Measurements from ENCODE around the gene GANAB.
"Not testable (repeated sequence)": the region's sequence is repeated elsewhere in the genome, so short reads cannot be mapped to it uniquely, and the experiment has no call there.

The GANAB gene

DNA sequence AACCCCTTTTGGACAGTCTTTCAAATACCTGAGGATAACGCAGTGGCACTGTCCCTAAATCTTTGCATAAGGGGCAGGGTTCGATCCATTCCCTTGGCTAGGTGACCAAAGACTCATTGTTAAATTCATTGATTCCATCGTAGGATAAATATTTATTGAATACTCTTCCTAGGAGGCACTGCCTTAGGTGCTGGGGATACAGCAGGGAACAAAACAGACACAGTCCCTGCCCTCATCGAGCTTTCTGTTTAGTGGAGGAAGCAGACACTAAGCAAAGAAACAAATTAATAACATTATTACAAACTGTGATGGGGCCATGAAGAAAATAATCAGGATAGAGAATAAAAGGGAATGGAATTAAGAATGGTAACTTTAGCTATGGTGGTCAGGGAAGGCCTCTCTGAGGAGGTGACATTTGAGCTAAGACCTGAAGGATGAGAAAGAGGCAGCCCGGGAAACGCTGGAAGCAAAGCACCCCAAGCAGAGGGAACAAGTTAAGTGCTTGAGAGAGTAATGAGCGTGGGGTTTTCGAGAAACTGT, 25.3 kb downstream of the GANAB start:
- no peak for DNase-seq

DNA sequence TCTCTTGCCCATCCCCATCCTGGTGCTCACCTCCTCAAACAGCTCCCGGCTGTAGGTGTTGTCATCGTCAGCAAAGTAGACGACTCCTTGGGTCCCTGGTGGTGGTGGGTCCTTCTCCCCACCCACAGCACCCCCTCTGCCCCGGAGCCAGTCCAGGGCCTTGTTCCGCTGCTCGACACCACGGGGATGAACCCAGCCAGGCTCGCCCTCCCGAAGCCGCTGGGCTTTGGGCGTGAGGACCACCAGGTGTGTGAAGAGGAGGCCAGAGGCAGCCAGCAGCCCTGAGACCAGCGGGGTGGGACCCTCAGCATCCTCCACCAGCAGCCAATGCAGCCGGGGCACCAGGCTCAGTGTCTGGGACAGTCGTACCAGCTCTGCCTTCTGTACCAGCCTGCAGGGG, 29.5 kb downstream of the GANAB start:
- not testable (repeated sequence) for DNase-seq

DNA sequence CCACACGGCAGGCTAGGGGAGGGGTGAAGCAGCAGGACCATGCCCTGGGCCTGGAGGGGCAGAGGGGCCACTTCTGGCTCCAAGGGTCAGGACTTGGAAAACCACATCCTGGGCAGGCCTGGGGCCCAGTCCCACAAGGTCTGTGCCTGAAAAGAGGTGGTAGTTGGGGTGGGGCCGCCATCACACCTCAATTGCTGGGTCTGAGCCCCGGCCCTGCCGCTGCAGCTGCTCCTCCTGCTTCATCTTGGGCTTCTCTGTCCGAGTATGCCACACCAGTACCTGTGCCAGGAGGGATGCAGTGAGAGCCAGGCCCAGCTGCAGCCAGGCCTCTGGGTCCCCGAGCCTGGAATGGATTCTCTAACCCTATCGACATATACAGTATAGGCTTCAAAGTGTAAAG, 30.9 kb downstream of the GANAB start:
- DNase-seq, result no peak

DNA sequence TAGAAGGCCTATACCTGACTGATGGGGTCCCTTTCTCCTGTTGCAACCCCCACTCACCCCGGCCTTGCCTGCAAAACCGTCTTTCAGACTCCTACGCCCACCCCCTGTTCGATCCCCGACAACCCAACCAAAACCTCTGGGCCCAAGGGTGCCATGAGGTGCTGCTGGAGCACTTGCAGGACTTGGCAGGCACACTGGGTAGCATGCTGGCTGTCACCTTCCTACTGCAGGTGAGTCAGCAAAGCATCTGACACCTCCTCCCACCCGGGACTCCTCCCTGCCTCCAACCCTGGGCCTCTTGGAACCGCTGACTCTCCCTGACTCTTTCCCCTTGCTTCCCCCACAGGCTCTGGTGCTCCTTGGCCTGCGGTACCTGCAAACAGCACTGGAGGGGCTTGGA, 32.1 kb downstream of the GANAB start:
- DNase-seq, result no peak

DNA sequence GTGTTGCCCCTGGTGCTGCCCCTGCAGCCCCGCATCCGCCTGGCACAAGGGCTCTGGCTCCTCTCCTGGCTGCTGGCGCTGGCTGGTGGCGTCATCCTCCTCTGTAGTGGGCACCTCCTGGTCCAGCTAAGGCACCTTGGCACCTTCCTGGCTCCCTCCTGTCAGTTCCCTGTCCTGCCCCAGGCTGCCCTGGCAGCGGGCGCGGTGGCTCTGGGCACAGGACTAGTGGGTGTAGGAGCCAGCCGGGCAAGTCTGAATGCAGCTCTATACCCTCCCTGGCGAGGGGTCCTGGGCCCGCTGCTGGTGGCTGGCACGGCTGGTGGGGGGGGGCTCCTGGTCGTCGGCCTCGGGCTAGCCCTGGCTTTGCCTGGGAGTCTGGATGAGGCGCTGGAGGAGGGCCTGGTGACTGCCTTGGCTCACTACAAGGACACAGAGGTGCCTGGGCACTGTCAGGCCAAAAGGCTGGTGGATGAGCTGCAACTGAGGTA, 33.1 kb downstream of the GANAB start:
- no peak for DNase-seq

DNA sequence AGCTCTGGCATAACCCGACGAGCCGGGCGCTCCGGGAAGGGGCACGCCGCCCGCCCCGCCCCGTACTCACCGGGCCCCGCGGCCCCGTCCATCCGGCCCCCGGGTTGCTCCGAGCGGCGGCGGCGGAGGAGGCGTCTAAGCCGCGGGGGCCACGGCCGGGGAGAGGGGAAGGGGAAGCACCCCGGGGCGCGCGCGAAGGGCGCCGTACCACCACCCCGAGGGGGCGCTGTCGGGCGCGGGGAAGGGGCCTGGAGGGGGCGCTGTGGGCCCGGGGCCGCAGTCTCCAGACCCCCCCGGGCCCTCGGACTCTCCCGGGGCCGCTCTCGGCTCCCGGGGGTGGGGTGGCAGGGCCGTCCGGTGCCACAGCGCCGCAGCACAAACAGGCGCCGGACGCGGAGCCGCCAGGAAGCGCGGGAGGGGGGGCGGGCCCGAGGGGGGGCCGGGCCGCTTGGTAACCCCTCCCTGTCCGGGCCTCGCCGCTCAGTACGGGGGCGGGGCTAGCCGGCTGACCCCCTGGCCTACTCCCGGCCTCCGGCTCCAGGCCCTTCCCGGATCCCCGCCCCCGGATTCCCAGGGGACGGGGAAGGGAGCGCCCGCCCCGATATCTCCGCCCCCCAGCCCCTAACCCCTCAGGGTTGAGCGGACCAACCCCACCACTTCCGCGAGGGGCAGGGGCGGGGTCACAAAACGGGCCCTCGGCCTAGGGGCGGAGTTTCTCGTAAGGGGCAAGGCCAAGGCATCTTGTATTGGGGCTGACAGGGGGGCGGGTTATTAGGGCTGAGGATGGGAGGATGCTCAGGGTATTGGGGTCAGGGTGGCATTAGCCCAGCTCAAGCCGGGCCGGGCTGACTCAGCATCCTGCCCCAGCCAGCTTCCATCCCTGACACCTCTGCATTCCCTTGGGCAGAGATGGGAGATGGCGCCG, 33.8 kb downstream of the GANAB start, which contains the start of the genes EML3 and ROM1:
EML3 (minus strand) TSS at position 410 of the 925 bp plus-strand sequence; CDS start at position 92, 318 bp downstream.
ROM1 (plus strand) TSS at position 892 of the 925 bp plus-strand sequence; CDS start at position 917, 25 bp downstream.
- peak; percentile 80 for DNase-seq

DNA sequence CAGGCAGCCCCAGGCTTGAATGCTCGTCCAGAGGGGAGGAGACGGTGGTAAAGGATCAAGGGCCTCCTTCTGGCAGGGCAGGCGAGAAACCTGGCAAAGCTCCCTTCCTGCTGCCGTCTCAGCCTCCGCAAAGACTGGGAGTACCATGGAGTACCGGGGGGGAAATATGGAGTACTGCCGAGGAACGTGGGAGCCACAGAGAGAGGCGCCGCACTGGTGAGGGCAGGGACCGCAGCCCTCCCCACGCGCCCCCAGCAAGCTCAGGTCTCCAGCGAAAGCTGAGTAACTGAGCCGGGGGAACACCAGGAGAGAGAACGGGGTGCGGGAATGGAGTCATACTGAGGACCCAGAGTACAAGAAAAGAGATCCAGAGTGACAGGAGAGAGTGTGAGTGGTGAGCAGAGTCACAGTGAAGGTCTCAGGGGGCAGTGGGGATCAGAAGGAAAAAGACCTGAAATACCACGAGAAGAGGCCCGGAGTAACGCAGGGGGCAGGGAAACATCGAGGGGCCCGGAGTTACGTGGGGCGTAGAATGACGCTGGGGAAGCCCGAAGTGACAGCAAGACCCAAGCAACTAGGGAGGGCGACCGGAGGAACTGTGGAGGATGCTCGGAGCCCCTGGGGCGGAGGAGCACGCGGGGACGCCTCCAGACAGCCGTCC, 34.6 kb downstream of the GANAB start:
- peak; percentile 53 for DNase-seq

DNA sequence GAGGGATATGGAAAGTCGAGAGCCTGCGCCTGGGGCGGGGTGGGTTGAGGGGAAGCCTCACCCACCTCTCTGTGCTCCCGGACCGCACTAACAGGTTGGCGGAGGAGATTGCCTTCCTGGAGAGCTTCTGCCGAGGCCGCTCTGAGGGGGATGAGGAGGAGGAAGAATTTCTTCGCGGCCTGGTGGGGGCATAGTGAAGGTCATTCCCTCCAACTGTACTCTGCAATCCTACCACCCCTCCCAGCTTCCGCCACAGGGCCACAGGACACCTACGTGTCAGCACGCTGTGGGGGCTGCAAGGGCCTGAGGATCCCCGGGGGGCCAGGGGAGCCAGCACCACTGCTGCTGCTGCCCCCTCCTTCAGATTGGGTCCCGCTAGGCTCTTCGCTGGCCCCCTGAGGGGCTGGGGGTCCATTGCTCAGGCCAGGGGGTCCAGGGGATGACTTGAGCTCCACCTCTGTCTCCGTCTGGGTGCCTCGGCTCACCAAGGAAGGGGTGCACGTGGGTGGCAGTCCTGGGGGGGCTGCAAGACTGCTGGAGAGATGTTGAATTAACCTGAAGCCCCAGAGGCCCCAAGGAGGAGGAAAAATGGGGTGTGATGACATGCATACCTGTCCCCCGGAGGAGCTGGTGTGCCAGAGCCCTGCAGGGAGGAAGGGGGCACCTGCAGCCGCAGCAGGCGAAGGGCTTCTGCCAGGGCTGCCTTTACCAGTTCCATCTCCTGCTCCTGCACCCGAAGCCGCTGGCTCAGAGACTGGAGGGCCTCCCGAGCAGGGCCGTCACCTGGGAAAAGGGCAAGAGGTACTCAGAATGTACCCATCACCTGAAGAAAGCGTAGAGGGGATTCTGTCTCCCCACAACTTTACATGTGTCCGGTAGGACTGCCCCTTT, 35.4 kb downstream of the GANAB start:
- DNase-seq, result no peak

DNA sequence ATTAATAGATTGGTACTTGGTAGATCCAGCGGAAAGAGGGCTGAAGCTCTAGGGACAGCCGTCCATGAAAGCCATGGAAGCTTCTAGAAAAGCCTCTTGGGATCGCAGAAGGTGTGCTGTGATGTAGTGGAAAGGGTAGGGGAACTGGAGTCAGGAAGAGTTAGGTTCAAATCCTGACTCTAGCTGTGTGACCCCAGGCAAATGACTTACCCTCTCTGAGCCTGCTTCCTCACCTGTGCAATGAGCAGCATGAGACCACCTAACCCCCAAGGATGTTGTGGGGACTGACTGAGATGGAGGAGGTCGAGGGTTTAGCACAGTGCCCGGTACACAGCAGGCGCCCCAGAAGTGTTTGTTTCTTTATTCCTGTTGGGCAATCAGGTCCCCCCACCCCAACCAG, 36.0 kb downstream of the GANAB start:
- no peak for DNase-seq

DNA sequence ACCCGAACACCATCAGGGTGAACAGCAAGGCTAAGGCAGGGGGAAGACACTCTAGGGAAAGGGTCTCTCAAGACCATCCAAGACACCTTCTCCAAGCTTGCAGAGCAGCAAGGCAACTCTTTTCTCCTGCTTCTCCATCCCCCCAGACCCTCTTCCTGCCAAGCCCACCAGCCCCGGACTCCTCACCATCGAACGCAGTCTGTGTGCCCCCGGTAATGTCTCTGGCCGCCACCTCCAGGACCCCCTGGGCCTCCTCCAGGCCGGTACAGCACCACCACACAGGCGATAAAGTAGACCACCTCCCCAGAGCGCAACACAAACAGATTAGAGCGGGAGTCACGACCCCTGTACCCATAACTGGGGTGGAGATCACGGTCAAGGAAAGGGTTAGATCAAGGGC, 37.6 kb downstream of the GANAB start:
- DNase-seq, result no peak

DNA sequence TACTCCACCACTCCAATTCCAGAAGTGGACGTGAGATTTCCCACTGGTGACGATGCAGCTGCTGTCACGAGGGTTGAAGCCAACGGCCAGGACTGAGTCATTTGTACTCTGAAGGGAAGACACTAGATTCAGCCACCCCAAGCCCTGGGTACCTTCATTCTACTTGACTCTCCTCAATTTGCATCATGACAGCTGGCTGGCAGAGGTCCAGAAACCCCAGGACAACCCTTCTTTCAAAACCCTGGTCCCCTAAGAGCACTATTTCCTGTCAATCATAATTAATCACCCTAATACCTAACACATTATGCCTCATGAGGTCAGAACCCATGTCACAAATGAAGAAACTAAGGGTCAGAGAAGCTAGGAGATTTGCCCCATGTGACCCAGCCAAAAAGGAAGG, 38.7 kb downstream of the GANAB start:
- no peak for DNase-seq

DNA sequence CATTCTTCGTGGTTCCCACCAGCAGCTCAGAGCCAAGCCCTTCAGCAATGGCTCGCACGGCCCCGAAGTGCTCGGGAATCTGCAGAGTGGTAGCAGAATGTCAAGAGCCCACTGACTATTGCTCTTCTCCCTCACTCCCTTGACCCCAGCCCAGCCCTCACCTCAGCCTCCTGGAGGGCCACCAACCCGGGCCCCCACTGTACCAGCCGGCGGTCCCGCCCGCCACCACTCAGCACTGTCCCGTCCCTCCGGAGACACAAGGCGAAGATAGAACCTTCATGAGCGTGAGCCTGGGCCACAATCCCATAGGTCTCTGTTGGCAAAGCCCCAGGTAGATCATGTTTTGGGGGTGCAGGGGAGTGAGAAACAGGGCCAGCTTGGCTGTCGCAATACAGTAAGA, 40.5 kb downstream of the GANAB start:
- DNase-seq, result no peak

DNA sequence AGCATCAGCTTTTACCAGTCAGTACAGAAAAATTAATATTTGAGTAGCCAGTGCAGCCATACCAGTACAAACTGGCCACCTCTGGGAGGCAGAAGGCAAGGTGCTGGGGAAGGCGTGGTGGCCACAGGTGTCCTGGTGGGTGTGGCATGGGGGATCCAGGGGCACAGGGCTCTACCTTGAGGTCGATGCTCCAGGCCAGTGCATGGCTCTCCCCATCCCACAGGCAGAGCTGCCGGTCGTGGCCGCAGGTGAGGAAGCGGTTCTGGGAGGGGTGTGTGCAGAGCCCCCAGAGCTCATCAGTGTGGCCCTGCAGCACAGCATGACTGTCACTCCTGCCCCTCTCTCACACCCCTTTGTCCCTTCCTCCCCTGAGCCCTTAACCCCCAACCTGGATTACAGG, 40.9 kb downstream of the GANAB start:
- no peak for DNase-seq

DNA sequence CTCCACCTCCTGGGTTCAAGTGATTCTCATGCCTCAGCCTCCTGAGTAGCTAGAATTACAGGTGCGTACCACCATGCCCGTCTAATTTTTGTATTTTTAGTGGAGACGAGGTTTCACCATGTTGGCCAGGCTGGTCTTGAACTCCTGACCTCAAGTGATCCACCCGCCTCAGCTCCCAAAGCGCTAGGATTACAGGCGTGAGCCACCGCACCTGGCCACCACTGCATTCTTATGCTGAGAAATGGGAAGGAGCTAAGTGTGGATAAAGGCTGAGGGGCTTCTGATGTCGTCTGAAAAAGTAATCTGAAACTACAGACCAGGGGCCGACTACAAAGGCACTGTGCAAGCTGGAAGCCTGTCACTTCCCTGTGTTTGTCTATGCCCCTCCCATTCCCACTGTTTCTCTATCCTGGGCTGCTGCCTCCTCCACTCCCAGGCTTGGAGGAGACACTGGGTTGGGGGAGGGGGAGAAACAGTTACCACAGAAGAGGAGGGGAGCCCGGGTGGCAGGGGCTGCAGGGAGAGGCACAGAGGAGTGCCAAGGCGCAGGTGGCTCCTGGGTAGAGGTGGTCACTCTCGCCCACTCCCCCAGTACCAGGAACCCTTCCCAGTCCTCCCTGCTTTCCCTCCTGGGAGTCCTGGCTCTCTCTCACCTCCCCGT, 41.8 kb downstream of the GANAB start:
- DNase-seq, result no peak

DNA sequence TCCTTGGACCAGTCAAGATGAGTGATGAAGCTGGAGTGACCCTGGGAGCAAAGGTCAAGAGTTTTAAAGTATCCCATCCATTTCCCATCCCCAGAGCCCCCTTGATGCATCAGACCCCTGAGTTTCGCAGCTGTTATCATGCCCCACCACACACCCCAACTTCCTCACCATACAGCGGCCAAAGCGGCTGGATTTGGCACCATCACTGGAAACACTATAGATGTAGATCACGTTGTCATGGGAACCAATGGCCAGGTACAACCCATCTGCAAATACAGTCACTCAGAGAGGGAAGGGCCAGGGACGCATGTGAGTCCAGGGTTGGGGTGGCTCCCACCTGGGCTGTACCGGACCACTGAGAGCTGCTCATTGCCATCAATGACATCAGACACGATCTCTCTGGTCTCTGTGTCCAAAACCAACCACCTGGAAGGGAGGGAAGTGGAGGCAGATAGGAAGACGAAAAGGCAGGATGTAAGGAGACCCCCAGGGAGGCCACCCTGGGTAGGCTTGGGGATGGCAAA, 42.6 kb downstream of the GANAB start:
- DNase-seq, result no peak

DNA sequence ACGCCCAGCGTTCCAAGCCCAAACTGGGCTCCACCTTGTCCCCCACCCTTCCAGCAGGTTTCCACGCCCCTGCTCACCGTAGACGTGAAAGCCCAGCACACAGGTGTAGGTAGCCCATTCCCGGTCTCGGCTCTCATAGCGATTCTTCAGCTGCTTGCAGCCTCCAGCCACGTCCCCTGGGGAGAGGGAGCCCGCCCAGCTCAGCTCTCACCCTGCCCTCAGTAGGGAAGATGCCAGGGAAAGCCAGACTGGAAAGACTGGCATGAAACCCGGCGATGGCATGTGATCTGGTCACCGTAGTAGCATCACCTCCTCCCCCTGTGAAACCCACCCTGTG, 43.4 kb downstream of the GANAB start:
- no peak for DNase-seq

DNA sequence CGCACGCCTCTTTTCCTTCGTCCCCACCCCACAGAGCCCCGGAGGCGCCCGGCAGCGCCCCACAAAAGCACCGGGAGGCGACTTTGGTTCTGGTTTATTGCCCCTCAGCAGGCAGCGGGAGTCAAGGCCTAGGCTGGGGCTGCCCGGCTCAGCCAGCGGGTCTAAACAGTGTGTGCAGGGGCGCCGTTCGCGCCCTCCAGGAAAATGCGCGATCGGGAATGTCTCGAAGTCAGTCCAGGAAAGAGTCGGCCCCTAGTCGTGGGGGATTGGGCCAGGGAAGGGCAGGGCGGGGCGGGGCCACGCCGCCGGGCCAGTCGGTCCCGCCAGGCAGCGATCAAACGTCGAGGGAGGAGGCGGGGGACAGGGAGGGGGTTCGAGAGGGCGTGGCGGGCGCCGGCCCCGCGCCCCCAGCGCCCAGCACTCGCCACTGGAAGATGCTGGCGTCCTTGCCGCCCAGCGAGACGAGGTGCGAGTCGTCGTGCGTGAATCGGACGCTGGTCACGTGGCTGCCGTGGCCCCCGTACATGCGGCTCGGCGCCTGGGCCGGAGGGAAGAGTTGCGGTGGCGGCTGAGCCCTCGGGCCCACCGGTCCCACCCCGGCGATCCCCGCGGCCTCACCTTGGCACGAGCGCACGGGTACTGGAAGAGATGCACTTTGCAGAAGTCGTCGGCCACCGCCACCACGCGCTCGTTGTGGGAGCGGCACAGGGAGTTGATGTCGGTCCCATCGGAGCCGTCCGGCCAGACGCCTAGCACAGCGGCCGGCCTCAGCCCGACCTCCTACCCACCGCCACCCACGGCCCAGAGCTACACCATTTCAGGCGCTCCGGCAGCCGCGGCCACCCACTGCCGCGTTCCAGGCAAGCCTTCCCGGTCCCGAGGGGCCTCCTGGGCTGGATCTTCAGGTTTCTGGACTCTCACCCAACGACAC, 44.0 kb downstream of the GANAB start:
- peak; percentile 11 for DNase-seq

DNA sequence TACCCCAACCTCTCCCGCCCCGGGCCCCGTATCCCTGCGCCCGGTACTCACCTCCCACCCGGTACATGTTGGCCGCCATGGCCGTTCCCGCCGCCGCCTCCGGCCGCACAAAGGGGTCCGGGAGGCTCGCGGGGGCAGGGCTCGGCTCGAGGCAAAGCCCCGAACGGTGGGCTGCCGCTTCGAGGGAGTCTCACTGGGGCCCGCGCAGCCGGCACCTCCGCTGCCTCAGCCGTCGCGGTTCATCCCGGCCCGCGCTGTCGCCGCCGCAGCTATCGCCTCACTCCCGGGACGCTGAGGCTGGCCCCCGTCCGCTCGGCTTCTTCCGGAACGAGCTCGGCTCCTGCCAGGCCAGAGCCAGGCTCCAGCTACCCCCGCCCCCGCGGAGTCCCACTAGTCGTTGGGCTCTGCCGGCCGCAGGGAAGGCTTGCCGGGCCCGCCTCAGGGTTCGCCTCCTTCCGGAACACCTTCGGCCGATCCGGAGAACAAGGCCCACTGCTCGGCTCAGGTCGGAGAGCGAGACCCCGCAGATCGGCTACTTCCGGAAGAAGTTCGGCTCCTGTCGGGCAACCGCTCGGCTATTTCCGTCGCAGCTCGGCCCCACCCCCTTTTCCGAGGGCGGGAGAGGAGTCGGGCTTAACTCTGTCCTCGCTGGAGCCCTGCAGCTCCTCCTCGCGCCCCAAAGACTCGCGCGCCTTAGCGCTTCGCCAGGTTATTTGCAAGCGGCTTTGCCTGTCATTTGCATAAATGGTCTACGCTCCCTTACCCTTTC, 44.9 kb downstream of the GANAB start, which contains the start of gene MTA2:
MTA2 (minus strand) TSS at position 494 of the 769 bp plus-strand sequence; CDS start at position 79, 415 bp downstream.
- peak; percentile 96 for DNase-seq

DNA sequence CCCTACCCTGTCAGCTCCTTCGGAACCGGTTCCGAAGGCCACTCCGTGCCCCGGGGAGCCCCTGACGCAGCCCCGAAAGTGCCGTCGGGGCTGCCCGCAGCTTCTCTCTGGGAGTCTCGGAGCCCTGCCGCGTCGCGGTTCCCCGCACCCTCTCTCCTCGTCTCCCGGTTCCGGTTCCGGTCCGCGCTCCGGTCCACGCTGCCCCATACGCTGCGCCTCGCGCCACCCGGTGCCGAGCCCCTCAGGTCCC, 45.4 kb downstream of the GANAB start:
- DNase-seq, result peak; percentile 44
